DOHH2 (cell line): Measurements from ENCODE around the gene CES3.

ENCODE experiments used
- H3F3A ChIP-seq: fragments of 200-600 bp; sonication (generic), shearing (Covaris generic); 2 replicates; pipeline ENCODE4 v1.6.0; 2016; ENCODE audit warnings: antibody characterized with exemption, mild to moderate bottlenecking; ENCODE audit not compliant: control insufficient read depth, insufficient read depth
- H3K27ac ChIP-seq: fragments of 200-600 bp; sonication (generic); 2 replicates; pipeline ENCODE4 v1.5.1; 2014; ENCODE audit warnings: low read depth, mild to moderate bottlenecking, low read length, moderate library complexity
- H3K27me3 ChIP-seq: fragments of 200-600 bp; sonication (generic); 2 replicates; pipeline ENCODE4 v1.6.1; 2014; ENCODE audit warnings: mild to moderate bottlenecking, low read length, mixed read lengths; ENCODE audit not compliant: control insufficient read depth
- H3K36me3 ChIP-seq: fragments of 200-600 bp; sonication (generic); 2 replicates; pipeline ENCODE4 v1.6.1; 2014; ENCODE audit warnings: mild to moderate bottlenecking, low read length, moderate library complexity, mixed read lengths; ENCODE audit not compliant: control insufficient read depth
- H3K4me1 ChIP-seq: fragments of 200-600 bp; sonication (generic); 2 replicates; pipeline ENCODE4 v1.6.1; 2014; ENCODE audit warnings: mild to moderate bottlenecking, low read length, mixed read lengths; ENCODE audit not compliant: control insufficient read depth
- H3K4me2 ChIP-seq: fragments of 200-600 bp; sonication (generic); 2 replicates; pipeline ENCODE4 v1.6.0; 2014; ENCODE audit warnings: mild to moderate bottlenecking, low read length, moderate library complexity
- H3K4me3 ChIP-seq: fragments of 200-600 bp; sonication (generic); 2 replicates; pipeline ENCODE4 v1.5.1; 2014; ENCODE audit warnings: mild to moderate bottlenecking, low read length, mixed read lengths
- H3K79me2 ChIP-seq: fragments of 200-600 bp; sonication (generic); 2 replicates; pipeline ENCODE4 v1.6.1; 2014; ENCODE audit warnings: mild to moderate bottlenecking, low read length, mixed read lengths; ENCODE audit not compliant: control insufficient read depth
- H3K9me2 ChIP-seq: fragments of 200-600 bp; sonication (generic); replicated peaks from 2 replicates; pipeline ENCODE4 v1.6.1; 2014; ENCODE audit warnings: mild to moderate bottlenecking, low read length, mixed read lengths; ENCODE audit not compliant: control insufficient read depth
- H3K9me3 ChIP-seq: fragments of 200-600 bp; sonication (generic); 2 replicates; pipeline ENCODE4 v1.6.1; 2014; ENCODE audit warnings: antibody characterized with exemption, low read length, mixed read lengths; ENCODE audit not compliant: control insufficient read depth, insufficient read depth
- H4K20me1 ChIP-seq: fragments of 200-600 bp; sonication (generic); 2 replicates; pipeline ENCODE4 v1.6.0; 2014; ENCODE audit warnings: low read depth, mild to moderate bottlenecking, antibody characterized with exemption, low read length, moderate library complexity; ENCODE audit not compliant: control insufficient read depth, insufficient read depth
- EZH2phosphoT487 ChIP-seq: fragments of 200-600 bp; sonication (generic); IDR thresholded peaks from 2 replicates; pipeline ENCODE4 v1.6.1; 2017; ENCODE audit warnings: borderline replicate concordance, mild to moderate bottlenecking, antibody characterized with exemption, low read length, moderate library complexity, mixed read lengths
- TF ChIP-seq, protein P1 (sequence below): fragments of 200-600 bp; sonication (generic); IDR thresholded peaks from one replicate; pipeline ENCODE4 v1.5.1; 2014; ENCODE audit warnings: antibody characterized with exemption, mild to moderate bottlenecking, low read depth, low read length; ENCODE audit not compliant: poor library complexity, severe bottlenecking

CES3 gene

DNA sequence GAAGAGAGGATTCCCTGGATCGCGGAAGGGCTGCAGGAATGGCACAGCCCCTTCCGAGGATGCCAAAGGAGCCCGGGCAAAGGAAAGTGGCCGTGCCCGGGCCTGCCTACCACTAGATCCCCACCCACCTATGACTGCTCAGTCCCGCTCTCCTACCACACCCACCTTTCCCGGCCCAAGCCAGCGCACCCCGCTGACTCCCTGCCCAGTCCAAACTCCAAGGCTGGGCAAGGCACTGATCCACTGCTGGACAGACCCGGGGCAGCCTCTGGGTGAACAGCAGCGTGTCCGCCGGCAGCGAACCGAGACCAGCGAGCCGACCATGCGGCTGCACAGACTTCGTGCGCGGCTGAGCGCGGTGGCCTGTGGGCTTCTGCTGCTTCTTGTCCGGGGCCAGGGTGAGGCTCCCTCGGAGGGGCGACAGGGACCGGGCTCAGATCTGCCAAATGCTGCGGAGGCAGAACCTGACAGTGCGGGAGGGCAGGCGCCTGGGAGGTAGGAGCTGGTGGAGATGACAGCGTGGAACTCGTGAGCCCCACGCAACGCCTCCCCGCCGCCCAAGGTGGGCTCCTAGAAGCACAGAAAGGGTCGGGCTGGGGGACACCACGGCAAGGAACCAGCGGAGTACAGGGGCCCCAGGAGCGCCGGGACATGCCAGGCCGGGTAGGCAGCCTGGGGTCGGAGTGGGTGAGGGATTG lies 25.6 kb upstream of the CES3 start, which contains the start of gene CES2:
TSS of gene CES2 (plus strand) at position 203 of the 698 bp plus-strand sequence. CDS start at position 323, 120 bp downstream.
- peak within 1 kb of the TSS; percentile 28 for H3K27ac ChIP-seq
- H3K9me3 ChIP-seq, result no peaks in the 10 kb centered on the region
- H3K36me3 ChIP-seq, result peaks cover 31% of the 10 kb centered on the region
- no peaks in the 10 kb centered on the region for H3K9me2 ChIP-seq
- peak within 1 kb of the TSS; percentile 94 for H3K4me2 ChIP-seq
- TF ChIP-seq, protein P1, sequence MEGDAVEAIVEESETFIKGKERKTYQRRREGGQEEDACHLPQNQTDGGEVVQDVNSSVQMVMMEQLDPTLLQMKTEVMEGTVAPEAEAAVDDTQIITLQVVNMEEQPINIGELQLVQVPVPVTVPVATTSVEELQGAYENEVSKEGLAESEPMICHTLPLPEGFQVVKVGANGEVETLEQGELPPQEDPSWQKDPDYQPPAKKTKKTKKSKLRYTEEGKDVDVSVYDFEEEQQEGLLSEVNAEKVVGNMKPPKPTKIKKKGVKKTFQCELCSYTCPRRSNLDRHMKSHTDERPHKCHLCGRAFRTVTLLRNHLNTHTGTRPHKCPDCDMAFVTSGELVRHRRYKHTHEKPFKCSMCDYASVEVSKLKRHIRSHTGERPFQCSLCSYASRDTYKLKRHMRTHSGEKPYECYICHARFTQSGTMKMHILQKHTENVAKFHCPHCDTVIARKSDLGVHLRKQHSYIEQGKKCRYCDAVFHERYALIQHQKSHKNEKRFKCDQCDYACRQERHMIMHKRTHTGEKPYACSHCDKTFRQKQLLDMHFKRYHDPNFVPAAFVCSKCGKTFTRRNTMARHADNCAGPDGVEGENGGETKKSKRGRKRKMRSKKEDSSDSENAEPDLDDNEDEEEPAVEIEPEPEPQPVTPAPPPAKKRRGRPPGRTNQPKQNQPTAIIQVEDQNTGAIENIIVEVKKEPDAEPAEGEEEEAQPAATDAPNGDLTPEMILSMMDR, result no peak
- no peak for TF ChIP-seq EZH2phosphoT487
- peaks cover 40% of the 10 kb centered on the region for H3K79me2 ChIP-seq
- H3K27me3 ChIP-seq, result no peaks in the 10 kb centered on the region
- no peaks in the 10 kb centered on the region for H3F3A ChIP-seq
- peaks cover 5% of the 10 kb centered on the region; the same call in 1 of the 2 replicates for H4K20me1 ChIP-seq
- peaks cover 22% of the 10 kb centered on the region for H3K4me1 ChIP-seq
- H3K4me3 ChIP-seq, result peak within 1 kb of the TSS; percentile 84

DNA sequence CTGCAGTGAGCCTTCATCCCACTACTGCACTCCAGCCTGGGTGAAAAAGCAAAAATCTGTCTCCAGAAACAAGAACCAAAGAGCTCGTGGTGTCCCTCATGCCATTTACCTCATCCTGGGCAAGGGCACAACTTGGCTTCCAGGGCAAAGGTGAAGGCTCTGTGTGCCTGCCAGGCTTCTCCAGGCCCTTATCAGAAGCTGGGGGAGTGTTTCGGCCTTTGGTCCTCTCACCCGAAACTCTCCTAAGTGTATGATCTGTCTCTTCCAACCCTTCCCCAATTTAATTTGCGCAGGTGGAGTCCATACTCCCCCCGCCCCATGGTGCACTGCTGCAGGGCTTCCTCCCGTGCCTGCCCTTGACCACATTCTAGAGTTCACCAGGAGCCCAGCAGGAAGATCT lies 24.6 kb upstream of the CES3 start:
- peaks cover 37% of the 10 kb centered on the region for H3K36me3 ChIP-seq

DNA sequence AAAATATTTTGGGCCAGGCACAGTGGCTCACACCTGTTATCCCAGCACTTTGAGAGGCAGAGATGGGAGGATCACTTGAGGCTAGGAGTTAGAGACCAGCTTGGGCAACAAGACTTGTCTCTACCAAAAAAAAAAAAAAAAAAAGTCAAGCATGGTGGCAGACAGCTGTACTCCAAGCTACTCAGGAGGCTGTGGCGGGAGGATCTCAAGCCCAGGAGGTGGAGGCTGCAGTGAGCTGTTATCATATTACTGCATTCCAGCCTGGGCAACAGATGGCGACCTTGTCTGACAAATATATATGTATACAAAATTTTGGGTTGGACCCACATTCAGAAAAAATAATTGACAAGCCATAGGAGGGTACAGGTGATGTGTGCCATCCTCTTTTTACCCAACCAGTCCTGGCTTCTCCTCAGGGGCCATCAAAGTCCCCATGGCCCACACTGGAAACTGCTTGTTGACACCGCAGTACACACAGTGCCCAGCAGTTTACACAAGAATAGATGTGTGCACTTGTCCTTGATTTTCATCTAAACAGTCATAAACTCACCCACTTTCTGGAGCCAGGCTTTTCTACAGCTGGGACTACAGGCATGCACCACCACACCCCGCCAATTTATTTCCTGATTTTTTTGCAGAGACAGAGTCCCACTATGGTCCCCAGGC lies 24.0 kb upstream of the CES3 start:
- TF ChIP-seq, protein P1, result no peak
- TF ChIP-seq EZH2phosphoT487, result no peak
- Histone ChIP-seq H3K27me3 (no peaks in the 10 kb centered on the region), H3K36me3 (peaks cover 34% of the 10 kb centered on the region), H3K4me3 (no peak overlapping the region), H3K9me2 (no peaks in the 10 kb centered on the region), H3K4me1 (peaks cover 22% of the 10 kb centered on the region), H3F3A (no peaks in the 10 kb centered on the region), H3K27ac (no peak overlapping the region), H3K4me2 (no peak overlapping the region), H3K79me2 (peaks cover 40% of the 10 kb centered on the region), H4K20me1 (peaks cover 5% of the 10 kb centered on the region; the same call in 1 of the 2 replicates), H3K9me3 (no peaks in the 10 kb centered on the region)

More for the DNA sequence above, 24.6 kb upstream of the CES3 start:
- H3K27ac ChIP-seq, result no peak overlapping the region
- peaks cover 22% of the 10 kb centered on the region for H3K4me1 ChIP-seq
- peaks cover 5% of the 10 kb centered on the region; the same call in 1 of the 2 replicates for H4K20me1 ChIP-seq
- H3K4me2 ChIP-seq, result 0 out of 2 replicates have a peak overlapping the region, but pooled peaks have one; percentile 94
- H3K27me3 ChIP-seq, result no peaks in the 10 kb centered on the region
- H3F3A ChIP-seq, result no peaks in the 10 kb centered on the region
- TF ChIP-seq, protein P1, result no peak
- TF ChIP-seq EZH2phosphoT487, result no peak
- no peak overlapping the region for H3K4me3 ChIP-seq
- peaks cover 40% of the 10 kb centered on the region for H3K79me2 ChIP-seq
- H3K9me3 ChIP-seq, result no peaks in the 10 kb centered on the region
- H3K9me2 ChIP-seq, result no peaks in the 10 kb centered on the region
